Measurements from ENCODE around the gene MYOF. TPM values are rescaled to one million over a fixed set of nuclear protein-coding genes. Genes with fewer than 3 reads are reported as not detected.

The MYOF gene
- total RNA-seq, 2 experiments from 2014 or later: 22.1 to 22.8 TPM

DNA sequence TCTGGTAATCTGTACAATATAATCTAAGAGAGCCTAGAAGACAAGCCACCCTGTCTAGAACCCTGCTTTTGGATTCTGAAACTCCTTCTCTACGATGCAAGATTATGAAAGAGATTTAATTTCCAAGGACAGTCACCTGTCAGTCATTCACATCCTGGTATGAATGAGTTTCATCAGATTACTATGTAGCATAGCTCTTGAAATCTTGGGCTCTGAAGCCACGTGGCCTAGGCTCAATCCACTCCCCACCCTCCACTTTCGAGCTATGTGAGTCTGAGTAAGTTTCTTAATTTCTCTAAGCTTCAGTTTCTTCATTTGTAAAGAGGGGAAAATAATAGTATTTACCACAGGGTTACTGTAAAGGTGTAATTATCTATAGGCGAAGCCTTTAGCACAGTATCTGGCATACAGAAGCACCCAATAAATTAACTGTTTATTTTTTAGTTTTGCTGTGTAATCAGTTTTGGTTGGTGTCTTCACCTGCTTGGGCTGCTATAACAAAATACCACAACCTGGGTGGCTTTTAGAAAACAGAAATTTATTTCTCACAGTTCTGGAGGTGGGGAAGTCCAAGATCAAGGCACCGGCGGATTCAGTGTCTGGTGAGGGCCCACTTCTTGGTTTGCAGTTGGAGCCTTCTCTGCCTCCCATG, 71.3 kb downstream of the MYOF start:
- Mint-ChIP-seq H3K27me3 (no peaks in the 10 kb centered on the region), H3K4me1 (peaks cover 40% of the 10 kb centered on the region), H3K27ac (peak overlapping the region; percentile 3), H3K9me3 (peaks cover 1% of the 10 kb centered on the region), H3K4me3 (no peak overlapping the region), H3K36me3 (peaks cover 30% of the 10 kb centered on the region)
- no peak for DNase-seq

DNA sequence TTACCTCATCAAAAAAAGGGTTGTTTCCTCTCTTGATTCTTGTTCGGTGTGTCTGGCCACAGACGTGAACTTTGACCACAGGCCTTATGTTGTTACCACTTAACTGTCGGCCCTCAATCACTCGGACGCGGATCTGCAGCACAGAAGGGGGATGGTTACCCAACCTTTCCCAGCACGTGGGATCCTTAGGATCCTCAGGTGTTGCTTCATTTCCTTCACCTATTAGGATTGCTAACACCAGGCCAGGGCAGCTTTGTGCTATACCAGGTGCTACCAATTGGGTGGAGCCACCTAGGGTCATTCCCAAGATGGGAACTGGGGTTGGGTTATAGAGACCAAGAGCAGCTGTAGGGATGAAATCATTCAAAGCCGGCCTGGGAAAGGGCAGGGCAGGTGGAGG, 73.4 kb downstream of the MYOF start:
- no peak overlapping the region for H3K27ac Mint-ChIP-seq
- H3K27me3 Mint-ChIP-seq: no peaks in the 10 kb centered on the region
- DNase-seq: no peak
- H3K9me3 Mint-ChIP-seq: peaks cover 1% of the 10 kb centered on the region
- peaks cover 21% of the 10 kb centered on the region for H3K36me3 Mint-ChIP-seq
- H3K4me1 Mint-ChIP-seq: peaks cover 30% of the 10 kb centered on the region
- no peak overlapping the region for H3K4me3 Mint-ChIP-seq

GRCh38 chr10:93406364-93407145, 75.6 kb downstream of the MYOF start:
- DNase-seq: no peak
- Mint-ChIP-seq H3K9me3 (no peaks in the 10 kb centered on the region), H3K4me3 (no peak overlapping the region), H3K27me3 (no peaks in the 10 kb centered on the region), H3K4me1 (peaks cover 14% of the 10 kb centered on the region), H3K36me3 (peaks cover 25% of the 10 kb centered on the region), H3K27ac (no peak overlapping the region)

DNA sequence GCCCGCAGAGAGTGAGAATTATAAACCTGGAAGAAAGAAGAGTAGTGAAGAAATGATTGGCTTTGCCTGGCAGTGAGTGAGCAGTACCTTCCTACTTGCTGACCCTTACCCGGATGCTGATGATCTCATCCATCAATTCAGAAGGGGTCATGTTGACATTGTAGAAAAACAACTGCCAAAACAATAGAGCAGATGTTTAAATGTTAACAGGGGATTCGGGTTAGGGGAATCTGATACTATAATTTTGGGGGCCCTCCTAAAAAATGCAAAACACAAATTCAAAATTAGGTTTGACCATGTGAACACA, 78.1 kb downstream of the MYOF start:
- Mint-ChIP-seq H3K4me3 (no peak overlapping the region), H3K4me1 (peaks cover 2% of the 10 kb centered on the region), H3K36me3 (peaks cover 24% of the 10 kb centered on the region), H3K27me3 (no peaks in the 10 kb centered on the region), H3K27ac (no peak overlapping the region), H3K9me3 (no peaks in the 10 kb centered on the region)
- DNase-seq: no peak

GRCh38 chr10:93403152-93404047, 78.7 kb downstream of the MYOF start:
- H3K9me3 Mint-ChIP-seq: no peaks in the 10 kb centered on the region
- H3K27ac Mint-ChIP-seq: no peak overlapping the region
- DNase-seq: no peak

GRCh38 chr10:93402192-93402591, 79.9 kb downstream of the MYOF start:
- no peak for DNase-seq
- Mint-ChIP-seq H3K27me3 (no peaks in the 10 kb centered on the region), H3K27ac (no peak overlapping the region), H3K36me3 (peaks cover 30% of the 10 kb centered on the region), H3K9me3 (no peaks in the 10 kb centered on the region), H3K4me3 (no peak overlapping the region), H3K4me1 (peaks cover 2% of the 10 kb centered on the region)

More at GRCh38 chr10:93403152-93404047, 78.7 kb downstream of the MYOF start:
- no peak overlapping the region for H3K4me3 Mint-ChIP-seq
- peaks cover 22% of the 10 kb centered on the region for H3K36me3 Mint-ChIP-seq
- no peaks in the 10 kb centered on the region for H3K27me3 Mint-ChIP-seq
- H3K4me1 Mint-ChIP-seq: peaks cover 2% of the 10 kb centered on the region

DNA sequence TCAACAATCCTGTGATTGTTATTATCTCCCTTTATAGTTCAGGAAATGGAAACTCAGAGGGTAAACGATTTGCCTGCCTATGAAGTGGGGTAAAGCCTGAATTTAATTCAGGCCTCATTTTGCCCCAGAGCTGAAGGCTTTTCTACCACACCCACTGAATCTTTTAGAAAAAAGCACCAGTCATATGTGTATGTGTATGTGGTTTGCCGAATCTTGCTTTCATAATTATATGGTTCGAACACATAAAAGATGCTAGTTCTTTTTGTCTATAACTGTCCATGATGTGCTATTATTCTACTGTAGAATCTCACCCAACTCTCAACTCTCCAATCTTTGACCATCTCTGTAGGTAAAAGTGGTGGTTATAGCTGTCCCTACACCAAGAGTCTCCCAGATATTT, 83.6 kb downstream of the MYOF start:
- H3K4me3 Mint-ChIP-seq: no peak overlapping the region

GRCh38 chr10:93397020-93397419, 85.1 kb downstream of the MYOF start:
- H3K9me3 Mint-ChIP-seq: no peaks in the 10 kb centered on the region
- H3K36me3 Mint-ChIP-seq: peaks cover 22% of the 10 kb centered on the region
- H3K27ac Mint-ChIP-seq: no peak overlapping the region
- no peak for DNase-seq
- no peak overlapping the region for H3K4me3 Mint-ChIP-seq
- H3K27me3 Mint-ChIP-seq: no peaks in the 10 kb centered on the region
- no peaks in the 10 kb centered on the region for H3K4me1 Mint-ChIP-seq

More for the DNA sequence above, 83.6 kb downstream of the MYOF start:
- H3K36me3 Mint-ChIP-seq: peaks cover 31% of the 10 kb centered on the region
- H3K27me3 Mint-ChIP-seq: no peaks in the 10 kb centered on the region
- peaks cover 2% of the 10 kb centered on the region for H3K4me1 Mint-ChIP-seq
- H3K9me3 Mint-ChIP-seq: no peaks in the 10 kb centered on the region
- DNase-seq: no peak
- H3K27ac Mint-ChIP-seq: no peak overlapping the region

DNA sequence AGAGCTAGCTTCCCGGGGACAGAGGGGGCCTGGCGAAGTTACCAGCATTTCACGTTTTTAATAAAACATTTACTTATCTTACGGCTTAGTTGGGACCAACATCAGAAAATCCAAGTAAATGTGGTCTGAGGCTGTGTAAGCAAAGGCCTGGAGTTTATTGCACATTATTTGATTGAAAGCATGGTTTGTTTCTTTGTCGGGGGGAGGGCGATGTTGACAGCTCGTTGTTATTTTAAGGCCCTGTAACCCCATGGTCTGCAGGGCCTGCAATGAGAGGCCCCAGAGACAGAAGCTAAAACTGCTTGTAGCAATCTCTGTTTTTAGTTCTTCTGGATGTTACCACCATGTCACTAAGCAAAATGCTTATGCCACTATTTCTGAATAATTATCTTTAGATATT, 88.9 kb downstream of the MYOF start:
- Mint-ChIP-seq H3K9me3 (no peaks in the 10 kb centered on the region), H3K4me1 (peaks cover 3% of the 10 kb centered on the region), H3K36me3 (peaks cover 15% of the 10 kb centered on the region), H3K27ac (no peak overlapping the region), H3K27me3 (no peaks in the 10 kb centered on the region), H3K4me3 (no peak overlapping the region)
- no peak for DNase-seq

DNA sequence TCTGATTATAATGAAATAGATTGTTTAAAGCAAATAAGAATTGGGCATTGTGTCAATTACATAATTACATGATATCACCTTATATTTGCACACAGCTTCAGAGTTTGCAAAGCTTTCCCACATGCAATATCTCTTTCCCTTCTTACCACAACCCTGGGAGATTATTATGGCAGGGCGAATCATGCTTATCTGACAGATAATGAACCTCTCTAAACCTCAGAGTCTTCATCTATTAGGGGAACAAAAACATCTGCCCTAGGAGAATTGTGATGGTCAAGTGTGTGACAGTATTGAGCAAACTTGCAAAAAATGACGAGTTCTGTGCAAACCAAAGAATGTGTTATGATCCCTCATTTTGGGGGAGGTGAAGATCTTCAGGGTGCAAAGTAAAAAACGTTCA, 90.0 kb downstream of the MYOF start:
- H3K27ac Mint-ChIP-seq: no peak overlapping the region
- peaks cover 13% of the 10 kb centered on the region for H3K36me3 Mint-ChIP-seq
- H3K27me3 Mint-ChIP-seq: no peaks in the 10 kb centered on the region
- no peak overlapping the region for H3K4me3 Mint-ChIP-seq
- no peak for DNase-seq
- H3K4me1 Mint-ChIP-seq: peaks cover 10% of the 10 kb centered on the region
- H3K9me3 Mint-ChIP-seq: no peaks in the 10 kb centered on the region

DNA sequence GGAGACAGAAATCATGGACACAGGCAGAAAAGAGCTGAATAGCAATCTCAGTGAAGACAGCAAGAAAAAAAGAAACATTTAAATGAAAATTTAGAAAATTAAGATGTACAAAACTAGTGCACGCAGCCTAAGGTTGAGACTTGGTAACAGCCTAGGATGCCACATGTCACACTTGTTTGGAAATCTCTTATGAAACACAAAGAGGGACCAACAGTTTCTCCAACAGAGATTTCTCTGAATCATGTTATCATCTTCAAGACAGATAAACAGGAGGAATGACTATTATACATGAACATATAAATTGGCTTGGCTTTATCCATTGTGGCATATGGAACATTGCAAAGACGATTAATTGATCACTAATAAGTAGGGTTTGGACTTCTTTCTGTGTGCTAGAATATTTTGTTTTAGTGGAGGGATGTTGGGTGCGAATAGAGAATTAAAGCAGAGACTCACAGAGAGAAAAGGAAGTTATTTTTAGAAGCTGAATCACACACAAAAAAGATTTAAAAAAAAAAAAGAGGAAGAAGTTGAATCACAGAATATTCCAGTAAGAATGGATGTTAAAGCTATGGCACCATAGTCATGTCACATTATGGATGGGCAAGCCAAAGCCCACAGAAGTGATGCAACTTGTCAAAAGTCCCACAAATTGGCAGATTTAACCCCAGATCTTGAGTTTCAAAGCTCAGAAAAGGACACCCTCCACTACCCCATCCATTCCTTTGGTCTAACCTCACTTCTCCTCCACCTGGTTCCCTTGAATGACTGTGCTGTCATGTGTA, 91.6 kb downstream of the MYOF start:
- Mint-ChIP-seq H3K36me3 (peaks cover 19% of the 10 kb centered on the region), H3K4me3 (no peak overlapping the region), H3K27me3 (no peaks in the 10 kb centered on the region), H3K4me1 (peaks cover 18% of the 10 kb centered on the region), H3K27ac (no peak overlapping the region), H3K9me3 (no peaks in the 10 kb centered on the region)
- DNase-seq: no peak

- Mint-ChIP-seq H3K9me3 (no peaks in the 10 kb centered on the region), H3K27ac (peak overlapping the region; percentile 74), H3K36me3 (peaks cover 23% of the 10 kb centered on the region), H3K27me3 (no peaks in the 10 kb centered on the region), H3K4me1 (peaks cover 18% of the 10 kb centered on the region), H3K4me3 (no peak overlapping the region)
- peak; percentile 8 for DNase-seq
Observed at GRCh38 chr10:93386631-93387369, 95.3 kb downstream of the MYOF start.

- H3K27me3 Mint-ChIP-seq: no peaks in the 10 kb centered on the region
- H3K9me3 Mint-ChIP-seq: no peaks in the 10 kb centered on the region
- no peak for DNase-seq
- H3K4me3 Mint-ChIP-seq: no peak overlapping the region
- peaks cover 18% of the 10 kb centered on the region for H3K4me1 Mint-ChIP-seq
- no peak overlapping the region for H3K27ac Mint-ChIP-seq
- H3K36me3 Mint-ChIP-seq: peaks cover 28% of the 10 kb centered on the region
Observed at GRCh38 chr10:93385345-93385744, 96.8 kb downstream of the MYOF start.

GRCh38 chr10:93384006-93384405, 98.1 kb downstream of the MYOF start:
- no peaks in the 10 kb centered on the region for H3K27me3 Mint-ChIP-seq
- no peak overlapping the region for H3K27ac Mint-ChIP-seq
- H3K4me1 Mint-ChIP-seq: peaks cover 31% of the 10 kb centered on the region
- H3K36me3 Mint-ChIP-seq: peaks cover 33% of the 10 kb centered on the region
- DNase-seq: no peak
- no peak overlapping the region for H3K4me3 Mint-ChIP-seq
- no peaks in the 10 kb centered on the region for H3K9me3 Mint-ChIP-seq

All from activated naive CD8-positive, alpha-beta T cell treated with anti-CD3 and anti-CD28 coated beads for 36 hours (primary cell).